Head of caudate nucleus (tissue), 42 donors: ENCODE data around the gene CHID1.

Experiments
- DNase-seq, 42 donors: peaks; one replicate each; pipeline versions ENCODE4 v3.0.0 to v3.0.0-alpha.2; 2020 to 2021; ENCODE audit warnings: mixed read lengths in 7 of 42
- intact Hi-C: fragments of 100-400 bp; cut with DNase I; formaldehyde crosslinking; loops from one replicate; pipeline ENCODE4 v1.15.0; 2022

Gene CHID1

DNA sequence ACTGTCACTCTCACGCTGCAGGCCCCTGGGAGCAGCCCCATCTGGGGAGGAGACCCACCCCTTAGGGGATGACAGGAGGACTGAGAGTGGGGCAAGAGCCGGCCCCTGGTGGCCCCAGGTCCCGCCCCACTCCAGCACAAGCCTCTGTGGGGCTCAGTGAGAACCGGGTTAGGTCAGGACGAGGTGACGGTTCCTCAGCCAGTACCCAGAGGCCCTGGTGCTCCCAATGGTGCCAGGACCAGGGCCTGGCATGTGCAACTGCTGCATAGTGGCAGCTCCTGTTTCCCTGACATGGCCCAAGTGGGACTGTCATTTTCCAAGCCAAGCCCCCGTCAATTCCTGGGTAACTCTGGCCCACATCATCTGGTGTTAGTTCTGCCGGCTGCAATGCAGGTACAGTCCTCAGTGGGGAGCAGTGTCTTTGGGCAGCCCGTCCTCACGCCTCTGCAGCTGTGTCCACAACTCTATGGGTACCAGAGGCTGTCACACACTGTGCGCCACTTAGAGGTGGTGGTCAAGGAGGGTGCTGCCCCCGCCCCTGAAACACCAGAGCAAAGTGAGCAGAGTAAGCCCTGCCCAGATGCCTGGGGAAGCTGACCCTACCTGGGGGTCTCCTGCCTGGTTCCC, 15.9 kb downstream of the CHID1 start:
- intact Hi-C loops, result no loop called here
- no peak for DNase-seq

DNA sequence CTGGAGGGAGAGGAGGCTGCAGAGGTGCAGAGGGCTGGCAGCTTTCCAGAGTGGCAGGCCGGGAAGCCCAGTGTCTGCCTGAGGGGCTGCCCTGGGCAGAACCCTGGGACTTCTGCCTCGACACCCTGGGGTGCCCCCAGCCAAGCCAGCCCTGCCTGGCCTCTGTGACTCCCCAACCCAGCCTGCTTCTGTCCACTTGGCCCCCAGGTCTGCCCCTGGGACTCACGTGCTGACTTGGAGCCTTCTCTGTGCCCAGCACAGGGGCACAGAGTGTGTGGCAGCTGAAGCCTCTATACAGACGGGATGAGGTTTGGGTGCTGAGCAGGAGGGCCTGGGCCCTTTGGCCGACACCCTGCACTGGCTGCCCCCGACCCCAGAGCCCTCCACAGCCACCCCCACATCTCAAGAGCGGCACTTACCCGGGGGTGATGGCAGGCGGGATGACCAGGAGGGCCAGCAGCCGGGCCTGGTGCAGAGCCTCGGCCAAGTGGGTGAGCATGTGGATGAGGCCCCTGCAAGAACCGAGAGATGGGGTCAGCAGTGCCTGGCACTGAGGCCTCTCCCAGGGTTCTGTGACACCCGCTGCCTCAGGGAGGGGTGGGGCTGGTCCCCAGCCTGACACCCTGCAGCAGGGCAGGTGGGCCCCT, 17.5 kb downstream of the CHID1 start:
- DNase-seq, result no peak
- intact Hi-C loops, result no loop called here

DNA sequence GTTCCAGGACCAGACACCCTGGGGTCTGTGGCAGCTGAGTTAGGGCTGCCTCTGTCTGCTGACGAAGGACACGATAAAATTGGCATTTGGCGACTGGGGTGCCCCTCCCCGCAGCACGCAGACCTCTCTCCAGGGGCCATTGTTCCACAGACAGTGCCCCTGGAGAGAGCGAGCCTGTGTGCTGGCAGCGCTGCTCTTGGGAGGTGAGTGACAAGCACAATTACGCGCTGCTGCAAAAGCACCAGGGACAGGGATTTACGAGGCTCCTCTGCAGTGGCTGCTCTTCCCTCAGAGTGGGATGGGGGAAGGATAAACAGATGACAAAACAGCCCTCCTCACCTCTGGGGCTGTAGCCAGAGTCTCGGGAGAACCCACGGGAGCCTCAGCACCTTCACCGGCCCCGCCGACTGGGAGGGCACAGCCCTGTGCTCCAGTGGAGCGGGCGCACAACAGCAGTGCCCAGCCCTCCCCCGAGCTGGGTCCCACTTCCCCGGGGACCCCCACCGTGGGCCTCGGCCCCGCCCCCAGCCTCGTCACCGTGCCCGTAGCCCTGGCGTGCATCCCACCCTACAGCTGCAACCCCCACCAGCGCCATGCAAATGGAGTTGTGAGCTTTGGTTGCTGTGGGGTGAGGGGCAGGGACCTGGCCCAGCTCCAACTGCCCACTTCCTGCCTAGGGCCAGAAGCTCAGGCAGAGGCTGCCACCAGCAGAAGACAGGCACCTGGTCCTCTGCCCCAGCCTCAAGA, 19.6 kb downstream of the CHID1 start:
- DNase-seq, result peak in 11 of 42 donors; percentile 26 to 63 (median 41)
- intact Hi-C loops, result no loop called here

- intact Hi-C loops, result no loop called here
- no peak for DNase-seq
These were observed 20.7 kb downstream of the CHID1 start for GRCh38 chr11:889687-890475.

- intact Hi-C loops, result no loop called here
- no peak for DNase-seq
These were observed 21.4 kb downstream of the CHID1 start for GRCh38 chr11:889257-889656.

- DNase-seq, result peak in 10 of 42 donors; percentile 13 to 74 (median 37)
These were observed 22.0 kb downstream of the CHID1 start for GRCh38 chr11:888310-889212.

DNA sequence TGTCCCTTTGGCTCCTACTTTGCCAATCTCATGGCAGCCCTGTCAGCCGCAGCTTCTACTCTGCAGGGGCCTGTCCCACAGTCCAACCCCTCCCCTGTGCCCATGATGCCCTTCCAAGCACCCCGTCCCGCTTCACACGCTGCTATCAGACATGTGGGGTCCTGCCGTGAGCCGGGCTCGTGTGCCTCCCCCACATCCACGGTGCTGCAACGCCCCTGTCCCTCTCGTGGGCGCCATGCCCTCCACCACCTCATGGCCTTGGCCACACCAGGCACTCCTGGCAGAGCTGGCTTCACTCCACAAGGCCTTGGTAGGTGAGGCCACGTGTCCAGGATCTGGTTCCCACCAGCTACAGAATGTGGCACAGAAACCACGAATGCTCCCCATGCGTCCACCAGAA, 23.0 kb downstream of the CHID1 start:
- no peak for DNase-seq
- intact Hi-C loops, result no loop called here

More at GRCh38 chr11:888310-889212, 22.0 kb downstream of the CHID1 start:
- intact Hi-C loops, result no loop called here

- intact Hi-C loops, result no loop called here
- no peak for DNase-seq
These were observed 24.0 kb downstream of the CHID1 start for GRCh38 chr11:886568-886967.

DNA sequence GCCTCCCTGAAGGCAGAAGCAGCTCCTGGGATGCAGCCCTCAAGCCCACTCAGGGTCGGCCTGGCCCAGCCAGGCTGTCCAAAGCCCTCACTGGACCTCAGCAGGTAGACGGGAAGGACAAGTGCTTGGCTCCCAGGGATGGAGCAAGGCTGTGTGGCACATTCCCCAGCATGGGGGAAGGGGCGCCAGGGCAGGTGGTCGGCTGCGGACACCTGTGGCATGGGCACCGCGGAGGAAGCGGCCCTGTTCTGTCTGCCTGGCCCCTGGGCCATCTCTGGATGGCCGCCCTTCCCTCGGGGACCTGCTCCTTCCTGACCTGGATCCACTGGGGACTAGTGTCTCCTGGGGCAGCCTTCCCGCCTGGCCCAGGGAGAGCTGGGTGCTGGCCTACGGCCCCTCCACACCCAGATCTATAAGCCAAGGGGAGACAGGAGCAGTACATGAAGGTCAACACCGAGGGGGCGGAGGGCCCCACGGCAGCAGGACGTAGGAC, 26.0 kb downstream of the CHID1 start:
- DNase-seq, result no peak
- intact Hi-C loops, result no loop called here

DNA sequence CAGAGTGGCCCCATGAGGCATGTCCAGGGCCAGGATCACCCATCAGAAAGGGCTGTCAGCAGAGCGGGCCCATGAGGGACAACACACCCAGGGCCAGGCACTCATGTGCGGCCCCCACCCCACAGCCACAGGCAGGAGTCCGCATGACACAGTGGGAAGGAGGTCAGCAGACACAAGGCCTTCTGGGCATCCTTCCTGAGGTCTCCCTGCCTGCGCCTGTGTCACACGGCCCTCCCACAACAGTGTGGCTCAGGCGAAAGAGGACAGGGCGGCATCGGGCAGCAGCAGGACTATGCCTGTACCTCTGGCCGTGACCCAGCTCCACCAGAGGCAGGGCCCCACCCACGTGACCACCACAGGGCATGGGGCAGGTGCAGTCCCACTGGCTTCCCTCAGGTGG, 27.1 kb downstream of the CHID1 start:
- intact Hi-C loops, result no loop called here
- DNase-seq, result no peak

GRCh38 chr11:882596-882995, 28.0 kb downstream of the CHID1 start:
- no peak for DNase-seq
- intact Hi-C loops, result no loop called here

GRCh38 chr11:880447-880846, 30.2 kb downstream of the CHID1 start:
- DNase-seq, result no peak
- intact Hi-C loops, result no loop called here

DNA sequence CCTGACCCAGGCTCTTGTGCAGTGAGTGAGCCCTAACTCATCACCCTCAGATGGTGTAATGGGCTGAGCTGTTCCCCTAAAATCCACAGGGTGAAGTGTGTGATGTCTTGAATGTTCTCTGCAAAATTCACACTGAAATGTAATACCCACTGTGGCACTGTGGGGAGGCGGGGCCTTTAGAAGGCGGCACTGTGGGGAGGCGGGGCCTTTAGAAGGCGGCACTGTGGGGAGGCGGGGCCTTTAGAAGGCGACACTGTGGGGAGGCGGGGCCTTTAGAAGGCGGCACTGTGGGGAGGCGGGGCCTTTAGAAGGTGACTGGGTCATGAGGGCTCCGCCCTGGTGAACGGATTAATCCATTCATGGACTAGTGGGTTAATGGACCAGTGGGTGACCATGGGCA, 33.0 kb downstream of the CHID1 start:
- no peak for DNase-seq
- intact Hi-C loops, result no loop called here

DNA sequence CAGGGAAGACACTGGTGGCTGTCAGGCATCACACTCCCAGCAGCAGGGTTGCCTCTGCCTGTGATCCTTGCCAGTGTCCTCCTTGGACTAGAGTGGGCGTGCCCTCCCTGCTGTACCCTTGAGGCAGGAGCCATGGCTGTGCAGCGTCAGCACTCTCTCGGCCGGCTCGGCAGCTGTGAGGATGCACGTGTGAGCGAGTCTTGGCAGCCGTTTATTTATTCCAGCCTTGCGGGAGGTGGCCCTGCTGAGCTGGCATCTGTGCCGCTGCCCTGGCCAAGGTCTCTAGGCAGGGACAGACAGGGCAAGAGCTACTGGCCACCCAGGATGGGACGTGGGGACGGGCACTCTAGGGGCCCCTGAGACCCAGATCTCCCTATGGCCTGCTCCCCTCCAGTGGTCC, 34.1 kb downstream of the CHID1 start:
- DNase-seq, result peak in 27 of 42 donors; percentile 25 to 70 (median 44)
- intact Hi-C loops, result no loop called here

- peak in 38 of 42 donors; percentile 25 to 82 (median 55) for DNase-seq
- intact Hi-C loops, result no loop called here
These were observed 34.8 kb downstream of the CHID1 start for GRCh38 chr11:875769-876301.

GRCh38 chr11:875203-875602, 35.4 kb downstream of the CHID1 start:
- intact Hi-C loops, result no loop called here
- DNase-seq, result no peak

DNA sequence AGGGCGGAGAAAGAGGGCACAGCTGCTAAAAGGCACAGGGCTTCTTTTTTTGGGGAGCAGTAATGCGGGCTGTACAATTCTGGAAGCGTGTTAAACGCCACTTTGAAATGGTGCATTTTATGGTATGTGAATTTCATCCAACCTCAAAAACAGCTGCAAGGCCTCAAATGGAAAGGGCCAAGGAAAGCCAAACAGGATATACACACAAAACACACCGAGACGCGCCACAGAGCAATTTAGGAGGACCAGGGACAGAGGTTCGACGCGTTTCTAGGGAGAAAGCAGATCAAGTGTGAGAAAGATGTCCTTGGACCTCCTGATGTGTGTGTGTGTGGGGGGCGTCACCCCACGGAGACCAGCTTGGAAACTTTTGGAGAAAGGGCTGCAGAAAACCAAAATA, 36.9 kb downstream of the CHID1 start:
- intact Hi-C loops, result no loop called here
- DNase-seq, result no peak

DNA sequence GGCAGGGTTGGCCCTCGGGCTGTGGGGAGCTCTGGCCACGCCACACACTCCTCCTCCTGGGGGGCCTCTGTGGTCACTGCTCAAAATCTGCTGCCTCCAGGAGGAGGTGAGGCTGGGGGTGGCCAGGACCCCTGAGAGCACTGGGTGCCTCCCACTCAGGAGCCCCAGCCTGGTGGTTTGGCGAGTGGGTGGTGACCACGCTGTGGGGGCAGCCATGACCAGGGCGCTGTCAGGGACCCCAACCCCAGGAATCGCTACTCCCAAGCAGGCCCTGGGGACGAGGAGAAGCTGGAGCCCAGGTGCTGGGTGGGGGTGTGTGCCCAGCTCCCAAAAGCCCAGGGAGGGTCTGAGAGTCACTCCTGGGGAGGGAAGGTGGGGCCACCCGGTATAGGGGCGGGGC, 37.8 kb downstream of the CHID1 start:
- no peak for DNase-seq
- intact Hi-C loops, result no loop called here
